HG03097 (cell line): ENCODE data around the gene ZC3H12C.
"Not testable (repeated sequence)": the region's sequence is repeated elsewhere in the genome, so short reads cannot be mapped to it uniquely, and the experiment has no call there.

Source experiments
- ATAC-seq: cut with Tn5 transposase; IDR thresholded peaks from one replicate; pipeline ENCODE4 v1.9.1; 2021; ENCODE audit not compliant: unreplicated experiment, low FRiP score

ZC3H12C gene

GRCh38 chr11:110208678-110209312, 115.6 kb downstream of the ZC3H12C start:
- ATAC-seq, result not testable (repeated sequence)

- not testable (repeated sequence) for ATAC-seq
Measured at GRCh38 chr11:110209313-110209694, 116.1 kb downstream of the ZC3H12C start.

- ATAC-seq, result no peak
Measured at GRCh38 chr11:110217223-110217877, 124.2 kb downstream of the ZC3H12C start.

- no peak for ATAC-seq
Measured at GRCh38 chr11:110217936-110218335, 124.7 kb downstream of the ZC3H12C start.

GRCh38 chr11:110219006-110219785, 126.0 kb downstream of the ZC3H12C start:
- ATAC-seq, result no peak
